ENCODE results near the gene CD180.

The CD180 gene

GRCh38 chr5:67211926-67212325 lies 15.3 kb upstream of the CD180 start:
- no peak overlapping the region for H3K27ac ChIP-seq
- DNase-seq (ENCODE audit: low spot score), result no peak
- no peak for TF ChIP-seq CTCF (IDR thresholded peaks at IDR 0.05)
- H3K4me3 ChIP-seq, result no peak overlapping the region

GRCh38 chr5:67209141-67209771 lies 12.7 kb upstream of the CD180 start:
- peak; percentile 59 for TF ChIP-seq CTCF (IDR thresholded peaks at IDR 0.05)
- DNase-seq (ENCODE audit: low spot score), result no peak
- Histone ChIP-seq H3K27ac (no peak overlapping the region), H3K4me3 (peak overlapping the region; percentile 28)

- no peak for TF ChIP-seq CTCF (IDR thresholded peaks at IDR 0.05)
- no peak for DNase-seq (ENCODE audit: low spot score)
- Histone ChIP-seq H3K4me3 (no peak overlapping the region), H3K27ac (no peak overlapping the region)
Measured at GRCh38 chr5:67208403-67208802, 11.8 kb upstream of the CD180 start.

- Histone ChIP-seq H3K27ac (no peak overlapping the region), H3K4me3 (no peak overlapping the region)
- TF ChIP-seq CTCF (IDR thresholded peaks at IDR 0.05), result no peak
- DNase-seq (ENCODE audit: low spot score), result no peak
Measured at GRCh38 chr5:67206929-67207328, 10.3 kb upstream of the CD180 start.

- H3K4me3 ChIP-seq, result no peak overlapping the region
- no peak for DNase-seq (ENCODE audit: low spot score)
- no peak for TF ChIP-seq CTCF (IDR thresholded peaks at IDR 0.05)
- H3K27ac ChIP-seq, result no peak overlapping the region
Measured at GRCh38 chr5:67206461-67206860, 9.9 kb upstream of the CD180 start.

- no peak overlapping the region for H3K27ac ChIP-seq
- TF ChIP-seq CTCF (IDR thresholded peaks at IDR 0.05), result no peak
- no peak for DNase-seq (ENCODE audit: low spot score)
- no peak overlapping the region for H3K4me3 ChIP-seq
Measured at GRCh38 chr5:67205981-67206380, 9.4 kb upstream of the CD180 start.

- Histone ChIP-seq H3K4me3 (no peak overlapping the region), H3K27ac (no peak overlapping the region)
- no peak for TF ChIP-seq CTCF (IDR thresholded peaks at IDR 0.05)
- DNase-seq (ENCODE audit: low spot score), result no peak
Measured at GRCh38 chr5:67204821-67205220, 8.2 kb upstream of the CD180 start.
